AG10803 (cell line): ENCODE data around the gene SNAP25.

Experiments
- DNase-seq: peaks from one replicate; pipeline ENCODE4 v3.0.0; 2010; ENCODE audit warnings: low read depth
- H3K4me3 ChIP-seq: 2 replicates; pipeline ENCODE4 v1.5.1; 2011; ENCODE audit warnings: mild to moderate bottlenecking, low read length, control low read depth
- TF ChIP-seq, protein P1 (sequence below): conservative IDR thresholded peaks from 2 replicates; pipeline ENCODE4 v1.5.1; 2011; ENCODE audit warnings: mild to moderate bottlenecking, low read length, control low read depth, inconsistent platforms

Gene SNAP25

DNA sequence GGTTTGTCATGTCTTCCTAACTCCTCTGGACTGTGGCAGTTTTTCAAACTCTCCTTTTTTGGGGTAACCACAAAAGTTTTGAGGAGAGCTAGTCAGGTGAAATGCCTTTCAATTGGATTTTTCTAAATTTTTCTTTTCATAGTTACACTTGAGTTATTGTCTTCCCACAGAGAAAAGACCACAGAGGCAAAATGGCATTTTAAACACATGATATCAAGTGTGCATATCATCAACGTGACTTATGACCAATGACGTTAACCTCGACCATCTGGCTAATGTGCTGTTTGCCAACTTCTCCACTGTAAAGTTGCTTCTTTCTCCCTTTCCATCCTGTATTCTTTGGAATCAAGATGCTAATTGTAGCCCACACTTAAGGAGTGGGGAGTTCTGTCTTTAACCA is 41.3 kb upstream of the SNAP25 start:
- H3K4me3 ChIP-seq, result no peak overlapping the region
- TF ChIP-seq, protein P1, sequence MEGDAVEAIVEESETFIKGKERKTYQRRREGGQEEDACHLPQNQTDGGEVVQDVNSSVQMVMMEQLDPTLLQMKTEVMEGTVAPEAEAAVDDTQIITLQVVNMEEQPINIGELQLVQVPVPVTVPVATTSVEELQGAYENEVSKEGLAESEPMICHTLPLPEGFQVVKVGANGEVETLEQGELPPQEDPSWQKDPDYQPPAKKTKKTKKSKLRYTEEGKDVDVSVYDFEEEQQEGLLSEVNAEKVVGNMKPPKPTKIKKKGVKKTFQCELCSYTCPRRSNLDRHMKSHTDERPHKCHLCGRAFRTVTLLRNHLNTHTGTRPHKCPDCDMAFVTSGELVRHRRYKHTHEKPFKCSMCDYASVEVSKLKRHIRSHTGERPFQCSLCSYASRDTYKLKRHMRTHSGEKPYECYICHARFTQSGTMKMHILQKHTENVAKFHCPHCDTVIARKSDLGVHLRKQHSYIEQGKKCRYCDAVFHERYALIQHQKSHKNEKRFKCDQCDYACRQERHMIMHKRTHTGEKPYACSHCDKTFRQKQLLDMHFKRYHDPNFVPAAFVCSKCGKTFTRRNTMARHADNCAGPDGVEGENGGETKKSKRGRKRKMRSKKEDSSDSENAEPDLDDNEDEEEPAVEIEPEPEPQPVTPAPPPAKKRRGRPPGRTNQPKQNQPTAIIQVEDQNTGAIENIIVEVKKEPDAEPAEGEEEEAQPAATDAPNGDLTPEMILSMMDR, result no peak
- DNase-seq, result peak; percentile 57

- TF ChIP-seq, protein P1, result no peak
- DNase-seq, result no peak
- no peak overlapping the region for H3K4me3 ChIP-seq
These were observed 40.5 kb upstream of the SNAP25 start for GRCh38 chr20:10178091-10178490.

DNA sequence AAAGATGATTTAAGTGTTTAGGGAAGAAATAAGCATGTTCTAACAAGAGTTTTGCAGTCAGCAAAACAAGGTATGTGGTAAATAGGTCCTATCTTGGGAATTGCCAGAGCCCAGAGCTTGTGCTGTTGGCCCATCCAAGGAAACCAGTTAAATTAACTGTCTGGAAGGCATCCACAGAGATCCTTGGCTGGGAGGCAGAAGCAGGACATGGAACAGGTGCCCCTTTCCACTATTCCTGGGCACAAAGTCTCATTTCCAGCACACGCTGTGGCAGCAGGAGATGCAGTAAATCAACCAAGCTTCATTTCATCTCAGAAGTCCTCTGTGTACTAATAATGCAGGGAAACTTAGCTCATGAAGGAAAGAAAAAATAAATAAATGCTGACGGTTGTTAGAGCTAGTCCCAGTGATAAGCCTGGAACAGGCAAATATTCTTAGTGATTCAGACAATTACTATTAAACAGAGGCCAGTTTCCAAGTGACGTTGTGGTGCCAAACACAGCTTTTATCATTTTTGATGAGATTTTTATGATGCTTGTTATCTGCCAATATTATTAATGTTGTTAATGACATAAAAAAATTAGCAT is 39.8 kb upstream of the SNAP25 start:
- TF ChIP-seq, protein P1, result no peak

DNA sequence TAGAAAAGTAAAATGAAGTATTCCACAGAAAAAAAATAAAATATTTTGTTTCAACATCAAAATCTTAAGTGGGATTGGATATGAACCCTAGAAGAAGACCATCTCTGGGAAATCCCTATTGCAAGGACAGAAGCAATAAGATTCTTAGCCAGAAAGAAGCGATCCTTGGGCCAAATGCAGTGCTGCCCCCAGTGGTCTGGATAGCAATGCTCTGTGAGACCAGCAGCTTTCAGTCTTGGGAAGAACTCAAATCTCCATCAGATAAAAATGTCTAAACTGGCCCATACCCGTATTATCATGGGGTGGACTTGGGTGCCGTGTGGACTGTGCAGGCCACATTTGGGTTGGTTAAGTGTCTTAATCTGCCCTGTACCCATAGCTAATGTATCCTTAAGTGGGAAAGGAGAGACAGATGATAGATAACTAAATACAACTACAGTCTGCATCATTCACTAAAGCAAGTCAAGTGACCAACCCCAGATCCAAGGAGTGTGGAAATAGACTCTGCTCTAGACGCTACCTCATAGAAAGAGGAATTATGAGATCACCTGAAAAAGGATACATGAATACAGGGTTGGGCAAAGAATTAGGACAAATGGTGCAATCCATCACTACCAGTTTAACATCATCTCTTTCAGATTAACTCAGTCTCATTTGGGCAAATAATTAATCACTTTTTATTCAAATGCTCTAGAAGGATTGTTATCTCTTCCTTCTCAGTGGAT is 38.9 kb upstream of the SNAP25 start:
- no peak for DNase-seq
- TF ChIP-seq, protein P1, result peak; percentile 44
- no peak overlapping the region for H3K4me3 ChIP-seq

More for the DNA sequence above, 39.8 kb upstream of the SNAP25 start:
- DNase-seq, result no peak
- no peak overlapping the region for H3K4me3 ChIP-seq

DNA sequence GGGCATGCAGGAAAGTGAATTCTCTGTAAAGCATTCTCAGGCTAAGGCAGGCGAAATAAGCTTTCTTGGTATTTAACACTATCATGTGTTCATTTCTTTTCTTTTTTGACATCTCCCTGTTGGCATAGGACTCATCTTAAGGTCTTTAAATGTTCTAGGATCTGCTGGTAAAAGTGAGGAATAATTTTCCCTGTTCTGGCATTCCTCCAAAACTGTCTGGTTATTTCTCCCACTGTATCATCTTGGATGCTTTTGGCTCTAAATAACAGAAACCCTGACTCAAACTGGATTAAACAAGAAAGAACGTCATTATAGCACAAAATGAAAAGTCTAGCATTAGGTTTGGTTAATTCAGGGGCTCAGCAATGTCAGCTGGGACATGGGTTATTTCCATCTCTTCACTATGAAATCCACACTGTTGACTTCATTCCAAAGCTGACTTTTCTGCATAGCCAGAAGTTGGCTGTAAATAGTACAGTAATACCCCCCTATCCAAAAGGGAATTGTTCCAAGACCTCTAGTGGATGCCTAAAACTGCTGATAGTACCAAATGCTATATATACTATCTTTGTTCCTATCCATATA is 37.9 kb upstream of the SNAP25 start:
- TF ChIP-seq, protein P1, result no peak
- no peak overlapping the region for H3K4me3 ChIP-seq
- DNase-seq, result no peak

GRCh38 chr20:10185741-10186558 is 32.7 kb upstream of the SNAP25 start:
- TF ChIP-seq, protein P1, result no peak

More at GRCh38 chr20:10185741-10186558, 32.7 kb upstream of the SNAP25 start:
- DNase-seq, result no peak
- H3K4me3 ChIP-seq, result no peak overlapping the region
